Activated T-helper 1 cell treated with anti-CD3 and anti-CD28 coated beads, Interleukin-2, amount 50 U/mL, for 16 hours (primary cell): ENCODE measurements around the gene PGC.
"Not testable (repeated sequence)": the region's sequence is repeated elsewhere in the genome, so short reads cannot be mapped to it uniquely, and the experiment has no call there.

ENCODE experiments used
- DNase-seq, 2 donors: peaks; one replicate each; pipeline ENCODE4 v3.0.0-alpha.2; 2020; ENCODE audit warnings: low read depth in 1 of 2, low spot score in 1 of 2

PGC gene

GRCh38 chr6:41775293-41775882 is 28.2 kb upstream of the PGC start:
- no peak for DNase-seq

GRCh38 chr6:41774841-41775240 is 27.6 kb upstream of the PGC start:
- no peak for DNase-seq

- DNase-seq, result no peak
Measured at GRCh38 chr6:41771058-41771983, 24.1 kb upstream of the PGC start.

GRCh38 chr6:41770381-41771057 is 23.3 kb upstream of the PGC start:
- no peak for DNase-seq

GRCh38 chr6:41769376-41769775 is 22.2 kb upstream of the PGC start:
- no peak for DNase-seq

- DNase-seq, result no peak
Measured at GRCh38 chr6:41768545-41769308, 21.5 kb upstream of the PGC start.

- no peak for DNase-seq
Measured at GRCh38 chr6:41767112-41767833, 20.1 kb upstream of the PGC start.

GRCh38 chr6:41766043-41766664 is 19.0 kb upstream of the PGC start:
- not testable (repeated sequence) for DNase-seq

GRCh38 chr6:41763470-41763869 is 16.3 kb upstream of the PGC start:
- no peak for DNase-seq

- no peak for DNase-seq
Measured at GRCh38 chr6:41759905-41760579, 12.8 kb upstream of the PGC start.

- no peak for DNase-seq
Measured at GRCh38 chr6:41759106-41759904, 12.1 kb upstream of the PGC start.

GRCh38 chr6:41758641-41759035 is 11.4 kb upstream of the PGC start:
- no peak for DNase-seq

GRCh38 chr6:41757931-41758640 is 10.9 kb upstream of the PGC start:
- DNase-seq, result no peak

- no peak for DNase-seq
Measured at GRCh38 chr6:41757271-41757670, 10.1 kb upstream of the PGC start.

GRCh38 chr6:41756354-41756753 is 9.2 kb upstream of the PGC start:
- DNase-seq, result no peak

- DNase-seq, result no peak
Measured at GRCh38 chr6:41755895-41756294, 8.7 kb upstream of the PGC start.

- DNase-seq, result no peak
Measured at GRCh38 chr6:41750374-41750773, 3.2 kb upstream of the PGC start.

- no peak for DNase-seq
Measured at GRCh38 chr6:41748542-41748941, 1.3 kb upstream of the PGC start.
